ENCODE measurements around the gene TLE7.

TLE7 gene

DNA sequence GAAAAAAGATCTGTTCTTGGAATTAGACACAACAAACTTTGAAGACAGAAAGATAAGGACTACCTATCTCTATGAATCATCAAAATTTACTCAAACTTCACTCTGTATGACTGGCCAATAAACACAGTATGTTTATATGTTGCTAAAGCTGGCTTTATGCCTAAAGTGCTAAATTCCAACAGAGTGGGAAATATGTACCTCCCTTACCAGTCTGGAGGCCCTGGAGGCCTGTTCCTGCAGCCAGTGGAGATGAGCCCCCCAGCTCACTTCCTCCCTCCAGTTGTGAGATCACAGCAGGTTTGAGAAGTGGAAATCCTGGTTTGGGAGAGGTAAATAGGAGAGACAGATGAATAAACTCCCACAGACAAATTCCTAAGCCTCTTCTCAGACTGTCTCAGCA is 11.2 kb upstream of the TLE7 start:
- H3K27ac ChIP-seq: no peak overlapping the region
- DNase-seq: no peak
- peaks cover 15 to 69% (median 66%) of the 10 kb centered on the region in 3 donors for H3K9me3 ChIP-seq
- H3K36me3 ChIP-seq: peaks cover 94 to 100% (median 97%) of the 10 kb centered on the region in 3 donors
- TF ChIP-seq, protein P1, sequence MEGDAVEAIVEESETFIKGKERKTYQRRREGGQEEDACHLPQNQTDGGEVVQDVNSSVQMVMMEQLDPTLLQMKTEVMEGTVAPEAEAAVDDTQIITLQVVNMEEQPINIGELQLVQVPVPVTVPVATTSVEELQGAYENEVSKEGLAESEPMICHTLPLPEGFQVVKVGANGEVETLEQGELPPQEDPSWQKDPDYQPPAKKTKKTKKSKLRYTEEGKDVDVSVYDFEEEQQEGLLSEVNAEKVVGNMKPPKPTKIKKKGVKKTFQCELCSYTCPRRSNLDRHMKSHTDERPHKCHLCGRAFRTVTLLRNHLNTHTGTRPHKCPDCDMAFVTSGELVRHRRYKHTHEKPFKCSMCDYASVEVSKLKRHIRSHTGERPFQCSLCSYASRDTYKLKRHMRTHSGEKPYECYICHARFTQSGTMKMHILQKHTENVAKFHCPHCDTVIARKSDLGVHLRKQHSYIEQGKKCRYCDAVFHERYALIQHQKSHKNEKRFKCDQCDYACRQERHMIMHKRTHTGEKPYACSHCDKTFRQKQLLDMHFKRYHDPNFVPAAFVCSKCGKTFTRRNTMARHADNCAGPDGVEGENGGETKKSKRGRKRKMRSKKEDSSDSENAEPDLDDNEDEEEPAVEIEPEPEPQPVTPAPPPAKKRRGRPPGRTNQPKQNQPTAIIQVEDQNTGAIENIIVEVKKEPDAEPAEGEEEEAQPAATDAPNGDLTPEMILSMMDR (IDR thresholded peaks at IDR 0.05): no peak
- no peaks in the 10 kb centered on the region for H3K27me3 ChIP-seq
- H3K4me3 ChIP-seq: no peak overlapping the region
- H3K4me1 ChIP-seq: no peaks in the 10 kb centered on the region
- intact Hi-C loops (cut with DNase I; ENCODE audit: low total_unique reads): loop anchor here (5.0 kb wide), 1 partner anchor 39 kb away; no protein-coding TSS in a partner anchor

DNA sequence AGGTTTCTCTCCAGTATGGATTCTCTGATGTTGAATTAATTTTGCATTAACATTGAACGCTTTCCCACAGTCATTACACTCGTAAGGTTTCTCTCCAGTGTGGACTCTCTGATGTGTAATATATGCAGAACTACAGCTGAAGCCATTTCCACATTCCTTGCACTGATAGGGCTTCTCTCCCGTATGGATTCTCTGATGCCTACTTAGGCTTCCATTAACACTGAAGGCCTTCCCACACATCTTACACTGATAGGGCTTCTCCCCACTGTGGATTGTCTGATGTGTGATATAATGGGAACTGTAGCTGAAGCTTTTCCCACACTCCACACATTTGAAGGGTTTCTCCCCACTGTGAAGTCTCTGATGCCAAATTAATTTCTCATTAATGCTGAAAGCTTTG is 7.2 kb upstream of the TLE7 start:
- TF ChIP-seq, protein P1 (IDR thresholded peaks at IDR 0.05): no peak
- Histone ChIP-seq H3K9me3 (peaks cover 25 to 100% (median 98%) of the 10 kb centered on the region in 3 donors), H3K4me1 (no peaks in the 10 kb centered on the region), H3K27ac (no peak overlapping the region), H3K27me3 (no peaks in the 10 kb centered on the region), H3K36me3 (peaks cover 60 to 74% (median 71%) of the 10 kb centered on the region in 3 donors), H3K4me3 (no peak overlapping the region)
- no peak for DNase-seq
- intact Hi-C loops (cut with DNase I; ENCODE audit: low total_unique reads): no loop called here

DNA sequence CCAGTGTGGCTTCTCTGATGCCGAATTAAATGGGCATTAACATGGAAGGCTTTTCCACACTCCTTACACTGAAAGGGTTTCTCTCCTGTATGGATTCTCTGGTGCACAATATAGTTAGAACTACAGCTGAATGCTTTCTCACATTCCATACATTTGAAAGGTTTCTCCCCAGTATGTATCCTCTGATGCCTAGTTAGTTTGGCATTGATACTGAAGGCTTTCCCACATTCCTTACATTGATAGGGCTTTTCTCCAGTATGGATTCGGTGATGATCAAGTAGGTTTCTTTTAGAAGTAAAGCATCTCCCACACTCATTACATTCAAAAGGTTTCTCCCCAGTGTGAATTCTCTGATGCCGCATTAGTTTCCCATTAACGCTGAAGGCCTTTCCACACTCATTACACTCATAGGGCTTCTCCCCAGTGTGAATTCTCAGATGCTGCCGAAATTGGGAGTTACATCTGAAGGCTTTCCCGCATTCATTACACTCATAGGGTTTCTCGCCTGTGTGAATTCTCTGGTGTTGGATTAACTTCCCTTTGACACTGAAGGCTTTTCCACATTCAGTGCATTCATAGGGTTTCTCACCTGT is 6.5 kb upstream of the TLE7 start:
- DNase-seq: no peak
- TF ChIP-seq, protein P1 (IDR thresholded peaks at IDR 0.05): no peak
- H3K36me3 ChIP-seq: peaks cover 54 to 67% (median 64%) of the 10 kb centered on the region in 3 donors
- no peaks in the 10 kb centered on the region for H3K27me3 ChIP-seq
- intact Hi-C loops (cut with DNase I; ENCODE audit: low total_unique reads): no loop called here
- no peak overlapping the region for H3K27ac ChIP-seq
- no peak overlapping the region for H3K4me3 ChIP-seq
- no peaks in the 10 kb centered on the region for H3K4me1 ChIP-seq
- peaks cover 25 to 100% (median 98%) of the 10 kb centered on the region in 3 donors for H3K9me3 ChIP-seq

DNA sequence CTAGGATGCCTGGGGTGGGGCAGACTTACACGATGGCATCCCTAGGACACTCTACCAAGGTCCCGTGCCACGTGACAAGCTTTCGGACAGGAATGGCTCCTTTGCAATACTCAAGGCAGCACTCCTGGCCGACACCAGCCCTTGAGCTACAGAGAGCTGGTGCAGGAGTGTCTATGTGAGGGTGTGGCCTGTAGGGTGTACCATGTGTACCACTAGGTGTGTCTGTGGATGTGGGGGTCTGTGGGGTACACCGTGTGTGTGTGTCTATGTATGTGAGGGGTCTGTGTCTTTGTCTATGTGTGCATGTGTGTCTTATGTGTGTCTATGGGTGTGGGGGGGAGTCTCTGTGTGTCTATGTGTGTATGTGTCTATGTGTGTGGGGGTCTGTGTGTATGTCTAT is 1.9 kb upstream of the TLE7 start:
- H3K36me3 ChIP-seq: peaks cover 7 to 21% (median 18%) of the 10 kb centered on the region in 3 donors
- no peaks in the 10 kb centered on the region for H3K4me1 ChIP-seq
- DNase-seq: no peak
- no peak overlapping the region for H3K27ac ChIP-seq
- H3K9me3 ChIP-seq: peaks cover 15 to 82% (median 77%) of the 10 kb centered on the region in 3 donors
- intact Hi-C loops (cut with DNase I; ENCODE audit: low total_unique reads): no loop called here
- H3K27me3 ChIP-seq: no peaks in the 10 kb centered on the region
- TF ChIP-seq, protein P1 (IDR thresholded peaks at IDR 0.05): no peak
- H3K4me3 ChIP-seq: no peak overlapping the region

DNA sequence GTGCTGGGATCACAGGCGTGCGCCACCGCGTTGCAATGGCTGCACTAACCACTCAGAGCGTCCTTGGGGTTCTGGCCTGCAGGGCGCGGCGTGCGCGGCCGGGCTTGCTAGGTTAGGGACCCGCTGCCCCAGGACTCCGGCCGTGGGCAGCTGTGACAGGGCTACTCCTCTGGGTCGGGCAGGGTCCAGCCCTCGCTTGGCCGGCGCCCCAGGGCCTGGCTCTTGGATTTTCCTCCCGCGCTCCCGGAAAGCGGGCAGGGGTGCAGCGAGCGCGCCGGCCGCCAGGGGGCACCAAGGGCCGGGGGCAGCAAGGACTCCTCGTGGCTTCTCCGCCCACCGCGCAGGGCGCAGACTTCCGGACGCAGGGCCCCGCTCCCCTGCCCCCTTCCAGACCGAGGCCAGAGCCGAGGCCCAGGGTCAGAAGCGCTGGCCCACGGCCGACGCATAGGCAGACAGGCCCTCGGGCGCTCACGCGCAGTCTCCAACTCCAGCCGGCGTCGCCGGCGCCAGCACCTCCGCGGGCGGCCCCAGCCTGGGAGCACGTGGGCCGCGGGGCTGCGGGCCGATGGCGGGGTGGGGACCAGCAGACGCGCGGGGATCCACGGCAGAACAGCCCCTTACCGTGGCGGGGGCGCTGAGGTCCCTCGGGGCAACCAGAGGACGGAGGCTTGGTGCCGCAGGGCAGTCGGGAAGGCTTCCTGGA is 355 bp downstream of the TLE7 start:
- no peak for DNase-seq
- TF ChIP-seq, protein P1 (IDR thresholded peaks at IDR 0.05): no peak
- no peaks in the 10 kb centered on the region for H3K4me1 ChIP-seq
- intact Hi-C loops (cut with DNase I; ENCODE audit: low total_unique reads): no loop called here
- H3K27me3 ChIP-seq: no peaks in the 10 kb centered on the region
- H3K36me3 ChIP-seq: no peaks in the 10 kb centered on the region
- no peak overlapping the region for H3K27ac ChIP-seq
- H3K9me3 ChIP-seq: peaks cover 0 to 60% (median 55%) of the 10 kb centered on the region in 3 donors
- no peak overlapping the region for H3K4me3 ChIP-seq

Measured in tibial artery (tissue), 4 donors.